ENCODE measurements around the gene METRNL. TPM values are rescaled to one million over a fixed set of nuclear protein-coding genes. Genes with fewer than 3 reads are reported as not detected.
"Not testable (repeated sequence)": the region's sequence is repeated elsewhere in the genome, so short reads cannot be mapped to it uniquely, and the experiment has no call there.

Gene METRNL
- polyA plus RNA-seq, 3 donors: 34.5 to 49.1 (median 38.3) TPM

GRCh38 chr17:83116783-83117555, 37.6 kb downstream of the METRNL start:
- no peak for DNase-seq (ENCODE audit: low read depth in 3 of 3, low spot score in 2 of 3)

DNA sequence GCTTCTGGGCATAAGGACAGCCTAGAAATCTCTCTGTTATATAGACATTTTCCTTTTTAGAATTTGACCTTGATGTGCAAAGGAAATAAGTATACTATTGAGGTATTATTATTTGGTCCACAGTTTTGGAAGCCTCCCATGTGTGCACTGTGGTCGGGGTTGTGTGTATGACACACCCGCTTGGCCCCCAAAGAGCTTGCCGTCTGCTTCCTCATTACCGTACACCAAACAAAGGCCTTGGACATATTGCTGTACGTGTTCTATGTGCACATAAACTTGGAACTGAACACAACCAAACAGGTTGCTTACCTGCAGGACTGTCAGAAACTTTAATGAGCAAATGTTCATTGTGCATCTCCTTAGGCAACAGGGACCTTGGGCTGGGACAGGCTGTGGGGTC, 38.2 kb downstream of the METRNL start:
- no peak for DNase-seq (ENCODE audit: low read depth in 3 of 3, low spot score in 2 of 3)

DNA sequence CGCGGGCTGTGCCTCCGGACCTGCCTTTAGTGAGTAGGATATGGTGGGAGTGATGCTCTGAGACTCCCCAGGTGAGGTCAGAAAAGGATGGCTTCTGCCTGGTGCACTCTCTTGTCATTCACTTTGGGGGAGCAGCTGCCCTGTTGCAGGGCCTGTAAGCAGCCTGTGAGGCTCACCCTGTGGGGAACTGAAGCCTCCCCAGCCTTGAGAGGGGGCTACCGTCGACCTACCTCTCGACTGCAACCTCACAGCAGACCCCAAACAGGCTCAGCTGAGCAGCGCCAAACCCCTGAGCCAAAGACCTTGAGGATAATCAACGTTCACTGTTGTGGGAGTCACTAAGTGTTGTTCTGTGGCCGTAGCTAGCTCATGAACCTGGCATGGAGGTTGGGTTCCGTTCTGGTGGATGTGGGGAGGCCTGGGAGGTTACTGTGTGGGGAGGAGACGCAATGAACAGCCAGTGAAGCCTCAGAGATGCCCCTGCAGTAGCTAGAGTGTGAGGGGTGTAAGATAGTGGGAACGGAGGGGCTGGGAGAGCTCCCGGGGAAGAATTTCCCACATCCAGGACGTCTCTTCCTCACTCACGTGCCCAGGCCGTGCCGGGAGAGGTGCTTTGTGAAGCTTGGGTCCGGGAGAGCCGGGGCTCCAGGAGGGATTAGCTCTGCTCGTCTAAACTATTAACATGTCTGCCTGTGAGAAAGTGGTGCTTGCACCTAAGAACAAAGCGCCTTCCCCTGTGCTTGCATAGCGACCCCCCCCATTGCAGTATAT, 38.8 kb downstream of the METRNL start:
- no peak for DNase-seq (ENCODE audit: low read depth in 3 of 3, low spot score in 2 of 3)

DNA sequence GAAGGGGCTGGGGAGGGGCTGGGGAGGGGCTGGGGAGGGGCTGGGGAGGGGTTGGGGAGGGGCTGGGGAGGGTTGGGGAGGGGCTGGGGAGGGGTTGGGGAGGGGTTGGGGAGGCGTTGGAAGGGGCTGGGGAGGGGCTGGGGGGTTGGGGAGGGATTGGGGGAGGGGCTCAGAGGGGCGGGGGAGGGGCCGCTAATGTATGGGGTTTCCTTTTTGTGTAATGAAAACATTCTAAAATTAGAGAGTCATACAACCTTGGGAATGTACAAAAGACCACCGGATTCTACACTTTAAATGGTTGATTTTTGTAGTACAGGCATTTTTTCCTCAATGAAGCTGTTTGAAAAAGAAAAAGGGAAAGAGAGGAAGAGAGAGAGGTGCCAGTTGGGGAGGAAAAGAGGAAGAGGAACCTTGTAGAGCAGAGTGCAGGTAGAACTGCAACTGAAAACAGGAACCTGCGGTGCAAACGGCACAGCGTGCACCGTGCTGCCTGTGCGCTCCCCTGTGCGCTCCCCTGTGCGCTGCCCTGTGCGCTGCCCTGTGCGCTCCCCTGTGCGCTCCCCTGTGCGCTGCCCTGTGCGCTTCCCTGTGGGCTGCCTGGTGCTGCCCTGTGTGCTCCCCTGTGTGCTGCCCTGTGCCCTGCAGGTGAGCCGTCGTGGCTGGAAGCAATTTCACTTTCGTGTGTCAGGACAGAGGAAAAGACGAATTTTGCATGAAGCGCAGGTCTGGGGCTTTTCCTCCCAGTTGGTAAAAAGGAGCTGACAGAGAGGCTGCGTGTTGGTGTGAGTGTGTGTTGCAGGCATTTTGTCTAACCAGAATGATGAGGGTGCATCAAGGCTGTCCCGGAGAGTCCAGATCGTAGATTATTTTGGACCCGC, 40.8 kb downstream of the METRNL start:
- DNase-seq (ENCODE audit: low read depth in 3 of 3, low spot score in 2 of 3): no peak

- not testable (repeated sequence) for DNase-seq (ENCODE audit: low read depth in 3 of 3, low spot score in 2 of 3)
These were observed 42.1 kb downstream of the METRNL start for GRCh38 chr17:83121473-83121872.

DNA sequence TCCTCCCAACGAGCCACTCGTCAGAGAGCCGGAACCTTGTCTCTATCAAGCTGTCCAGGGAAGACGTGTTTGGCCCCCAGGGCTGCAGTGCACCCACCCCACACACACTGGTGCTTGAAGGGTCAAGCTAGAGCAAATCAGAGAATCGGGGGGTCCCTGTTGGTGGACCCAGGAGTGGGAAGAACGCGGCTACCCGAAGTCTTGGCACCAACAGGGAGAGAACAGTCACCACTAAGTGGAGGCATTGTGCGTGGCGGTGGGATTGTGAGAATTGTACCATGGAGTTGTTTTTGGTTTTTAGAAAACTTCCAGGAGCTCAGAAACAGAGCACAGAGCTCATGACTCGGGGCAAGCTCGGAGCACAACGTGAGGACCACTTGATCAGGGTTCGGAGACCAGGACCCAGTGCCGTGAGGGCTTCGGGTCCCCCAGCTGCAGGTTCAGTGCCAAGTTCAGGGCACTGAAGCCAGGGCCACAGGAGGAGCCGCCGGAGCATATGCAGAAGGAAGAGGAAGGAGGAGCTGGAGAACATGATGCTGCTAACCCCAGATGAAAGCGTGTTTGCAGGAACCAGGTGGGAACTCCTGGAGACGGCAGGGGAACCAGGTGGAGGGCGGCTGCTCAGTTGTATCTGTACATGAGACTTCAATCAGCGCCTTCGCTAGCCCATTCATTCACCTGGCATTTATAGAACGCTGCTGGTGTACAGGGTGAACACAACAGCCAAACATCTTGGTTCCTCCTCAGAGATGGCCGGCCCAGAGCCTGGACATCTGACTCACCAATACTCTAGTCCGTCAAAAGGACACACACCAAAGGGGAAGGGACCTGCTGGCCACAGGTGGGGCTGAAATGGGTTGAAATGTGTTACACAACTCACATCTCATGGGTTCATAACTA, 42.8 kb downstream of the METRNL start:
- DNase-seq (ENCODE audit: low read depth in 3 of 3, low spot score in 2 of 3): no peak

- no peak for DNase-seq (ENCODE audit: low read depth in 3 of 3, low spot score in 2 of 3)
These were observed 43.4 kb downstream of the METRNL start for GRCh38 chr17:83122834-83123233.

DNA sequence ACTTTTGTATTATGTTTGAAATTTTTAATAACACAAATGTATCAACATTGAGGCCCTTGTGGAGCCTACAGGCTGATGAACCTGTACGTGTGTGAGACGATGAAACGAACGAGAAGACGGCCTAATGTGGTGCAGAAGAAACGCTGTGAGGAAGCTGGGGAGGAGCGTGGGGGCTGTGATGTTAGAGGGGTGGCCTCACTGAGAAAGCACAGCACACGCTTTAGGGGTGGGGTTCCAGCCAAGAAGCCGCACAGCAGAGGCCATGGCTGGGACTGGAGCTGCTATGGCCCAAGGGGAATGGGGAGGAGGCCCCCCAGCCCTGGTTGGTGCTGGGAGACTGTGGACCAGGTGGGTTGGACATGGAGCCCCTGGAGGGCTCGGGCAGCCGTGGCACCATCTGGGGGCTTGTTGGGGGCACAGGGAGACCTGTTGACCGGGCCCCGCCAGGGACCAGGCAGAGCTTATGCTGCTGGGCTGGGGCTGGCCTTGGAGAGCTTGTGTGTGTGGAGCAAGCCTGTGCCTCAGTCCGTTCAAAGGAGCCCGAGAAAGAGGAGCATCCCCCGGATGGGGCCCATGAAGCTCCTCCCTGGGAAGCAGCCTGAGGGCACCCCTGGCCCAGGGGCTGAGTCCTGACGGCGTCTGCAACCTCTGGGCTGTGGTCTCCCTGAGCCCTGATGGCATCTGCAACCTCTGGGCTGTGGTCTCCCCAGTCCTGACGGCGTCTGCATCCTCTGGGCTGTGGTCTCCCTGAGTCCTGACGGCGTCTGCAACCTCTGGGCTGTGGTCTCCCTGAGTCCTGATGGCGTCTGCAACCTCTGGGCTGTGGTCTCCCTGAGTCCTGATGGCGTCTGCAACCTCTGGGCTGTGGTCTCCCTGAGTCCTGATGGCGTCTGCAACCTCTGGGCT, 44.7 kb downstream of the METRNL start:
- no peak for DNase-seq (ENCODE audit: low read depth in 3 of 3, low spot score in 2 of 3)

GRCh38 chr17:83124871-83125514, 45.6 kb downstream of the METRNL start:
- DNase-seq (ENCODE audit: low read depth in 3 of 3, low spot score in 2 of 3): no peak

- no peak for DNase-seq (ENCODE audit: low read depth in 3 of 3, low spot score in 2 of 3)
These were observed 46.3 kb downstream of the METRNL start for GRCh38 chr17:83125515-83126274.

DNA sequence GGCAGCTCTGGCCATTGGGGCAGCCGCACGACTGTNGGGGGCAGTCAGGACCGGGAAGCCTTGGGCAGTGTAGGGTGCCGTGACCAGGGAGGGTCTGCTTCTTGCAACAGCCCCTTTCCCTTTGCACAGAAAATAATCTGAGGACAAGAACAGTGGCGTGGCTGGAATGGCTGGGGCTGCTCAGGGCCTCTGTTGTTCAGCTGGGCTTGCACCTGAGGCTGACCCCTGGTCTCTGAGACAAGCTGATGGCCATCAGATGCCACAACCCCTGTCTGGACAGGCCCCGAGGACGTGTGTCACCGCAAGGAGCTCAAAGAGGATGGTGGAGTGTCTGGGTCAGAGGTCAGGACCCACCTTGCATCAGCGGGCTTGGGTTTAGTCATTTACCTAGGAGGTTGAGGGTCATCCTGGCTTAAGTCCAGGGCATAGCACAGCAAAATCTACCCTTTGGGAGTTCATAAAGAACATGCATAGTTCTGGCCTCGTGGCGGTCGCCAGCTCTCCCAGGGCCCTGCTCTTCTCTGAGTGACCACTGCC, 46.9 kb downstream of the METRNL start:
- no peak for DNase-seq (ENCODE audit: low read depth in 3 of 3, low spot score in 2 of 3)

- DNase-seq (ENCODE audit: low read depth in 3 of 3, low spot score in 2 of 3): no peak
These were observed 48.2 kb downstream of the METRNL start for GRCh38 chr17:83127431-83128160.

GRCh38 chr17:83128306-83129240, 49.2 kb downstream of the METRNL start:
- DNase-seq (ENCODE audit: low read depth in 3 of 3, low spot score in 2 of 3): no peak

DNA sequence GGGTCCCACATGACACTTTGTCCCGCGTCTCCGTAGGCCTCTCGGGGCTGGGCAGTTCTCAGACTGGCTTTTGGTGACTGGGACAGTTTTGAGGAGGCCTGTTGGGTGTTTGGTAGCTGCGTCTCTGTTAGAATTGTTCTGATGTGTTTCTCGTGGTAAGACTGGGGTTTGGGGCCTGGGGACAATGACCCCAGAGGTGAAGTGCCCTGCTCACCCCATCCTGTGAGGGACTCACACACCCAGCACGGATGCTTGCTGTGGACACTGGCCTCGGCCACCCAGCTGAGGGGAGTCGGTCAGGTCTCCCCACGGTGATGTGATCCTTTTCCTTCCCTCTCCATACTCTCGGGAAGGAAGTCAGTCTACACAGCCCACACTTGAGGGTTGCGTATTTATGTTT, 50.3 kb downstream of the METRNL start:
- DNase-seq (ENCODE audit: low read depth in 3 of 3, low spot score in 2 of 3): no peak

GRCh38 chr17:83131401-83132011, 52.1 kb downstream of the METRNL start:
- DNase-seq (ENCODE audit: low read depth in 3 of 3, low spot score in 2 of 3): no peak
